ENCODE data around the gene PCMTD2.

DNA sequence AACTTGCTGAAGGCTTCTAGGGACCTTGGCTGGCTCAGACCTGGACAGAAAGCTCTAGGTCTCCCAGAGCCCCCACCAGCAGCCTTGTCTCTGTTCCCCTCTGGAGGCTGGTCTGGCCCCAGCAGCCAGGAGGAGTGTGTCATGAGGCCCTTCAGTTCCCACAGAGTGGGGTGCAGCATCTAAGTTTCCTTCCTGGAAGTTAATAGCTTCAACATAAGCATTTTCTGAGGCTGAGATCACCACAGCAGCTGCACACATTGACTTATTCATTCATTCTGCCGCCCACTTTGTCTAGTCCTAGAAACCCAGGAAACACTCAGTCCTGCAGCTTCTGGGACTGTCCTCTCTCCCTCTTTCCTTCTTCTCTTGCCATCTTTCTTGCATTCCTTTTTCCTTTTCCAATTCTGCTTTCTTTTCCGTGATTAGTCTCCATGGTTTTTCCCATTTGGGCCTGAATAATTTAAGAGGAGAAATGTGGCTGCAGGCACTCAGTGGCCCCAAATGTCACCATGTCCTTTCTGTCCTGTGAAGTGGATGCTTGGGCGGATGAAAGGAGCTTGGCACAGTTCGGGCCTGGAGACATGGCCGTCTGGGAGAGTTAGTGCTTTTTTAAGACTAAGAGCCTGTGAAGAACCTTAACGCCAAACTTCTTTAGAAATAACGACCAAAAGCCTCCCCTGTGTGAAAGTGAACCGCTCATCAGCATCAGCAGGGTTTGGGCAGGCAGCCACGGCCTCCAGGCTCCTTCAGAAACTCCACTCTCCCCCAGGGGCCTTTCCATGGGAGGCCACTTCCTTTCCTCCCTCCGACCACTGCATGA lies 31.0 kb upstream of the PCMTD2 start:
- TF ChIP-seq, protein P1, sequence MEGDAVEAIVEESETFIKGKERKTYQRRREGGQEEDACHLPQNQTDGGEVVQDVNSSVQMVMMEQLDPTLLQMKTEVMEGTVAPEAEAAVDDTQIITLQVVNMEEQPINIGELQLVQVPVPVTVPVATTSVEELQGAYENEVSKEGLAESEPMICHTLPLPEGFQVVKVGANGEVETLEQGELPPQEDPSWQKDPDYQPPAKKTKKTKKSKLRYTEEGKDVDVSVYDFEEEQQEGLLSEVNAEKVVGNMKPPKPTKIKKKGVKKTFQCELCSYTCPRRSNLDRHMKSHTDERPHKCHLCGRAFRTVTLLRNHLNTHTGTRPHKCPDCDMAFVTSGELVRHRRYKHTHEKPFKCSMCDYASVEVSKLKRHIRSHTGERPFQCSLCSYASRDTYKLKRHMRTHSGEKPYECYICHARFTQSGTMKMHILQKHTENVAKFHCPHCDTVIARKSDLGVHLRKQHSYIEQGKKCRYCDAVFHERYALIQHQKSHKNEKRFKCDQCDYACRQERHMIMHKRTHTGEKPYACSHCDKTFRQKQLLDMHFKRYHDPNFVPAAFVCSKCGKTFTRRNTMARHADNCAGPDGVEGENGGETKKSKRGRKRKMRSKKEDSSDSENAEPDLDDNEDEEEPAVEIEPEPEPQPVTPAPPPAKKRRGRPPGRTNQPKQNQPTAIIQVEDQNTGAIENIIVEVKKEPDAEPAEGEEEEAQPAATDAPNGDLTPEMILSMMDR (IDR thresholded peaks at IDR 0.05; ENCODE audit: insufficient read depth, low read length) = no peak
- no peak for TF ChIP-seq POLR2AphosphoS5 (IDR thresholded peaks at IDR 0.05; ENCODE audit: low read depth)
